DND-41 (cell line): ENCODE results near the gene SMIM44.

Experiments used
- ATAC-seq: fragments of 200-7000 bp; cut with Tn5 transposase; 3 replicates; pipeline ENCODE4 v1.9.1; 2021; ENCODE audit warnings: low read depth; ENCODE audit not compliant: insufficient read depth
- DNase-seq: peaks from one replicate; pipeline ENCODE4 v3.0.0-alpha.2; 2020
- H2AFZ ChIP-seq: 2 replicates; pipeline ENCODE4 v1.6.0; 2012; ENCODE audit warnings: low read depth, low read length
- H3K27ac ChIP-seq: 2 replicates; pipeline ENCODE4 v1.5.1; 2012; ENCODE audit warnings: low read length, inconsistent platforms
- H3K27me3 ChIP-seq: fragments of 200-600 bp; sonication (generic); 2 replicates; pipeline ENCODE4 v1.6.0; 2012; ENCODE audit warnings: low read length, mild to moderate bottlenecking, inconsistent platforms; ENCODE audit not compliant: insufficient read depth, poor library complexity
- H3K36me3 ChIP-seq: 2 replicates; pipeline ENCODE4 v1.5.1; 2012; ENCODE audit warnings: low read length, inconsistent platforms; ENCODE audit not compliant: insufficient read depth
- H3K4me1 ChIP-seq: 2 replicates; pipeline ENCODE4 v1.5.1; 2012; ENCODE audit warnings: mild to moderate bottlenecking, low read length; ENCODE audit not compliant: insufficient read depth
- H3K4me2 ChIP-seq: 2 replicates; pipeline ENCODE4 v1.6.0; 2012; ENCODE audit warnings: mild to moderate bottlenecking, moderate library complexity, low read length, inconsistent platforms; ENCODE audit not compliant: insufficient read depth
- H3K4me3 ChIP-seq, 2 experiments: fragments of 200-600 bp in 1 of 2; shearing (Covaris generic) in 1 of 2; 2 replicates each; pipeline ENCODE4 v1.5.1; 2012 to 2016; ENCODE audit warnings: inconsistent platforms in 2 of 2, low read length in 2 of 2, mild to moderate bottlenecking in 2 of 2, low read depth in 1 of 2, moderate library complexity in 1 of 2
- H3K79me2 ChIP-seq: 2 replicates; pipeline ENCODE4 v1.6.0; 2012; ENCODE audit warnings: low read length, inconsistent platforms; ENCODE audit not compliant: insufficient read depth
- H3K9ac ChIP-seq: 2 replicates; pipeline ENCODE4 v1.6.0; 2012; ENCODE audit warnings: low read depth, mild to moderate bottlenecking, inconsistent platforms, low read length, moderate library complexity
- H3K9me3 ChIP-seq: 2 replicates; pipeline ENCODE4 v1.5.1; 2012; ENCODE audit warnings: low read length, moderate library complexity, mild to moderate bottlenecking, inconsistent platforms; ENCODE audit not compliant: insufficient read depth, severe bottlenecking
- H4K20me1 ChIP-seq: 2 replicates; pipeline ENCODE4 v1.6.0; 2012; ENCODE audit warnings: low read length; ENCODE audit not compliant: insufficient read depth
- CTCF ChIP-seq: IDR thresholded peaks from 2 replicates; pipeline ENCODE4 v1.5.1; 2012; ENCODE audit warnings: borderline replicate concordance, low read length, moderate library complexity, mild to moderate bottlenecking; ENCODE audit not compliant: poor library complexity, severe bottlenecking; ENCODE audit errors: extremely low read depth
- EZH2 ChIP-seq: IDR thresholded peaks from 3 replicates; pipeline ENCODE4 v1.6.1; 2012; ENCODE audit warnings: borderline replicate concordance, low read depth, mild to moderate bottlenecking, moderate library complexity, low read length, inconsistent platforms; ENCODE audit not compliant: severe bottlenecking

Gene SMIM44

GRCh38 chr19:3452171-3452941 is 30.9 kb downstream of the SMIM44 start:
- Histone ChIP-seq H3K36me3 (peaks cover 72% of the 10 kb centered on the region), H3K4me2 (no peak overlapping the region), H3K27ac (no peak overlapping the region), H4K20me1 (peaks cover 18% of the 10 kb centered on the region), H3K9ac (no peak overlapping the region), H3K4me3 (no peak overlapping the region), H3K4me1 (no peaks in the 10 kb centered on the region), H2AFZ (no peak overlapping the region), H3K27me3 (no peaks in the 10 kb centered on the region), H3K79me2 (no peaks in the 10 kb centered on the region), H3K9me3 (no peaks in the 10 kb centered on the region)
- DNase-seq, result no peak
- TF ChIP-seq EZH2, result no peak
- TF ChIP-seq CTCF, result no peak
- no peak for ATAC-seq

DNA sequence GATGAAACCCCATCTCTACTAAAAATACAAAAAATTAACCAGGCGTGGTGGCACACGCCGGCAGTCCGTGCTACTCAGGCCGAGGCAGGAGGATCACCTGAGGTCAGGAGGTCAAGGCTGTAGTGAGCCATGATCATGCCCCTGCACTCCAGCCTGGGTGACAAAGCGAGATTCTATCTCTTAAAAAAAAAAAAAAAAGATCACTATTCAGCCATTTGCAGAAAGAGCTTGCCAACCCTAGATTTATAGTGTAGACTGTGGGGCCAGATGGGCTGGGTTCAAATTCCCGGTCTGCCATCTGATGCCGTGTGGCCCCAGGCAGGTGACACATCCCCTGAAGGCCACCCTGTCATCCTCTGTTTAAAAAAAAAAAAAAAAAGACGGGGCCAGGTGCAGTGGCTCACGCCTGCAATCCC is 31.8 kb downstream of the SMIM44 start:
- no peak overlapping the region for H3K4me3 ChIP-seq
- no peak for ATAC-seq

GRCh38 chr19:3450796-3451411 is 32.3 kb downstream of the SMIM44 start:
- Histone ChIP-seq H3K4me3 (no peak overlapping the region), H3K79me2 (0 out of 2 replicates have a peak, but pooled peaks cover 4% of the 10 kb centered on the region), H3K4me1 (no peaks in the 10 kb centered on the region), H3K9me3 (no peaks in the 10 kb centered on the region), H3K4me2 (no peak overlapping the region), H2AFZ (no peak overlapping the region), H3K27ac (no peak overlapping the region), H3K9ac (no peak overlapping the region), H3K36me3 (peaks cover 70% of the 10 kb centered on the region), H3K27me3 (no peaks in the 10 kb centered on the region), H4K20me1 (peaks cover 13% of the 10 kb centered on the region)
- DNase-seq (no peak), ATAC-seq (no peak)
- TF ChIP-seq EZH2 (no peak), CTCF (no peak)

More for the DNA sequence above, 31.8 kb downstream of the SMIM44 start:
- no peak overlapping the region for H3K27ac ChIP-seq
- H3K9ac ChIP-seq, result no peak overlapping the region
- DNase-seq, result no peak
- no peaks in the 10 kb centered on the region for H3K27me3 ChIP-seq
- no peak overlapping the region for H3K4me2 ChIP-seq
- 0 out of 2 replicates have a peak, but pooled peaks cover 2% of the 10 kb centered on the region for H3K79me2 ChIP-seq
- H3K36me3 ChIP-seq, result peaks cover 68% of the 10 kb centered on the region
- TF ChIP-seq CTCF (no peak), EZH2 (no peak)
- no peaks in the 10 kb centered on the region for H3K4me1 ChIP-seq
- H2AFZ ChIP-seq, result no peak overlapping the region
- H3K9me3 ChIP-seq, result no peaks in the 10 kb centered on the region
- peaks cover 13% of the 10 kb centered on the region for H4K20me1 ChIP-seq
